ENCODE data around the gene CDH13. TPM values are rescaled to one million over a fixed set of nuclear protein-coding genes. Genes with fewer than 3 reads are reported as not detected.

Gene CDH13
- polyA plus RNA-seq, 1 donor = 57.0 TPM

GRCh38 chr16:82653550-82654511 lies 27.1 kb downstream of the CDH13 start:
- peak; percentile 15 for DNase-seq

GRCh38 chr16:82655072-82655714 lies 28.4 kb downstream of the CDH13 start:
- no peak for DNase-seq

GRCh38 chr16:82655720-82656490 lies 29.1 kb downstream of the CDH13 start:
- DNase-seq = no peak

- no peak for DNase-seq
Measured at GRCh38 chr16:82657239-82657638, 30.5 kb downstream of the CDH13 start.

- DNase-seq = no peak
Measured at GRCh38 chr16:82657786-82658185, 31.0 kb downstream of the CDH13 start.

GRCh38 chr16:82658796-82659195 lies 32.0 kb downstream of the CDH13 start:
- no peak for DNase-seq

GRCh38 chr16:82660075-82660645 lies 33.4 kb downstream of the CDH13 start:
- DNase-seq = peak; percentile 48

GRCh38 chr16:82660966-82661365 lies 34.2 kb downstream of the CDH13 start:
- DNase-seq = no peak

GRCh38 chr16:82664181-82664580 lies 37.4 kb downstream of the CDH13 start:
- no peak for DNase-seq

GRCh38 chr16:82665025-82665424 lies 38.3 kb downstream of the CDH13 start:
- no peak for DNase-seq

- no peak for DNase-seq
Measured at GRCh38 chr16:82667437-82667836, 40.7 kb downstream of the CDH13 start.

- no peak for DNase-seq
Measured at GRCh38 chr16:82668094-82668493, 41.3 kb downstream of the CDH13 start.

- no peak for DNase-seq
Measured at GRCh38 chr16:82671741-82672140, 45.0 kb downstream of the CDH13 start.

GRCh38 chr16:82672676-82673075 lies 45.9 kb downstream of the CDH13 start:
- no peak for DNase-seq

- DNase-seq = no peak
Measured at GRCh38 chr16:82675300-82675699, 48.5 kb downstream of the CDH13 start.

- DNase-seq = no peak
Measured at GRCh38 chr16:82681592-82681991, 54.8 kb downstream of the CDH13 start.

- DNase-seq = no peak
Measured at GRCh38 chr16:82682767-82683166, 56.0 kb downstream of the CDH13 start.

GRCh38 chr16:82684256-82684655 lies 57.5 kb downstream of the CDH13 start:
- no peak for DNase-seq

- DNase-seq = no peak
Measured at GRCh38 chr16:82685526-82685925, 58.8 kb downstream of the CDH13 start.

- no peak for DNase-seq
Measured at GRCh38 chr16:82694239-82694874, 67.6 kb downstream of the CDH13 start.

- DNase-seq = no peak
Measured at GRCh38 chr16:82695806-82696205, 69.0 kb downstream of the CDH13 start.

GRCh38 chr16:82699260-82699659 lies 72.5 kb downstream of the CDH13 start:
- no peak for DNase-seq

All from hindlimb muscle (tissue), 1 donor.